Activated CD4-positive, CD25-positive, alpha-beta regulatory T cell (primary cell): Measurements from ENCODE around the gene HS3ST6.
"Not testable (repeated sequence)": the region's sequence is repeated elsewhere in the genome, so short reads cannot be mapped to it uniquely, and the experiment has no call there.

Source experiments
- DNase-seq, 4 experiments: peaks; one replicate each; lab custom pipeline; 2025; lab: John Stamatoyannopoulos, UW

Gene HS3ST6

GRCh38 chr16:1926271-1926670 is 8.1 kb upstream of the HS3ST6 start:
- no peak for DNase-seq

GRCh38 chr16:1924095-1924494 is 5.9 kb upstream of the HS3ST6 start:
- no peak for DNase-seq

DNA sequence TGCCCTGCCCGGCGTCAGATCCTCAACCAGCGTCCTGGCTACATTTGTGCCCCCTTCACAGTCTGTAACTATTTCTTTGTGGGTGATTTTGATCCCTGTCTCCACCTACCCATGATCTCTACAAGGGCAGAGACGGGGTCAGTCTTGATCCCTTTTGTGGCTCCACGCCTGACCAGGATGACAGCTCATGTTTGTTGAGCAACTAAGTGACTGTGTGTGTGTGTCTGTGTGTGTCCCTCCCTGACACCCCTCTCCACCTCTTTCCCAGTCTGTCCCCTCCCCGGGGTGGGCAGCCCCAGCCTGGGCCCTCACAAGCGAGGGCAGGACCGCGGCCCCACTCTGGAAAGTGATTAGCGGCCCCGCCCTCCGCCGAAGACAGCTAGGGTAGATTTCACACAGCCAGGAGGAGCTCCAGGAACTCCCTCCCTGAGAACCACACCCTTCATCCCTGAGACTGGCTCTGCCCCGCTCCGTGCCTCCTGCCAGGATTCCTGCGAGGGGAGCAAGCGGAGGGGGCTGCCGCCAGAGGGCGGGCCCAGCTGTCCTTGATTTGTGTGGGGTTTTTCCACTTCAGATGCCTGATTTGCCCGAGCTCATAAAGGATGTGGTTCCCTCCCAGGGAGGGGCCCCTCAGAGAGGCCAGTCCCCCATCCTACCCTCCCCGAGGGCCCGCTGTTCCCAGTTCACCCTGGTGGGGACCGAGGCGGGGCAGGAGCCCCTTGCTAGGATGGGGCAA is 5.3 kb upstream of the HS3ST6 start:
- DNase-seq = no peak

DNA sequence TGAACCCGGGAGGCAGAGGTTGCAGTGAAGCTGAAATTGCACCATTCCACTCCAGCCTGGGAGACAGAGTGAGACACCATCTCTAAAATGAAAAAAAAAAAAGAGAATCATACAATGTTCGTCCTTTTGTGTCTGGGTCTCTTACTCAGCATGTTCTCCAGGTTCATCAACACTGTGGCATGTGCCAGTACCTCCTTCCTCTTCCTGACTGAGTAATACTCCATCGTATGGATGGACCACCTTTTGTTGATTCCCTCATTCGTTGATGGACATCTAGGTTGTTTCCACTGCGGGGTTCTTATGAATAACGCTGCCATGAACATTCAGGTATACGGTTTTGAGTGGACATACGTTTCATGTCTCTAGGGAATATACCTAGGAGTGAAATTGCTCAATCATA is 4.1 kb upstream of the HS3ST6 start:
- DNase-seq = no peak

GRCh38 chr16:1920727-1921171 is 2.5 kb upstream of the HS3ST6 start:
- DNase-seq = no peak

DNA sequence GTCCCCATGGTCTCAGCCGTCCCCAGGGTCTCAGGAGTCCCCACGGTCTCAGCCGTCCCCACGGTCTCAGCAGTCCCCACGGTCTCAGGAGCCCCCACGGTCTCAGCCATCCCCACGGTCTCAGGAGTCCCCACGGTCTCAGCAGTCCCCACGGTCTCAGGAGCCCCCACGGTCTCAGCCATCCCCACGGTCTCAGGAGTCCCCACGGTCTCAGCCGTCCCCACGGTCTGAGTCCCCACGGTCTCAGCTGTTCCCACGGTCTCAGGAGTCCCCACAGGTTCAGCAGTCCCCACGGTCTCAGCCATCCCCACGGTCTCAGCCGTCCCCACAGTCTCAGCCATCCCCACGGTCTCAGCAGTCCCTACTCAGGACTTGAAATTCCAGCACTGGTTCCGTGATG is 1.9 kb upstream of the HS3ST6 start:
- not testable (repeated sequence) for DNase-seq

GRCh38 chr16:1919327-1919998 is 1.2 kb upstream of the HS3ST6 start:
- DNase-seq = no peak

GRCh38 chr16:1917665-1918350 is 407 bp downstream of the HS3ST6 start:
- DNase-seq = no peak

DNA sequence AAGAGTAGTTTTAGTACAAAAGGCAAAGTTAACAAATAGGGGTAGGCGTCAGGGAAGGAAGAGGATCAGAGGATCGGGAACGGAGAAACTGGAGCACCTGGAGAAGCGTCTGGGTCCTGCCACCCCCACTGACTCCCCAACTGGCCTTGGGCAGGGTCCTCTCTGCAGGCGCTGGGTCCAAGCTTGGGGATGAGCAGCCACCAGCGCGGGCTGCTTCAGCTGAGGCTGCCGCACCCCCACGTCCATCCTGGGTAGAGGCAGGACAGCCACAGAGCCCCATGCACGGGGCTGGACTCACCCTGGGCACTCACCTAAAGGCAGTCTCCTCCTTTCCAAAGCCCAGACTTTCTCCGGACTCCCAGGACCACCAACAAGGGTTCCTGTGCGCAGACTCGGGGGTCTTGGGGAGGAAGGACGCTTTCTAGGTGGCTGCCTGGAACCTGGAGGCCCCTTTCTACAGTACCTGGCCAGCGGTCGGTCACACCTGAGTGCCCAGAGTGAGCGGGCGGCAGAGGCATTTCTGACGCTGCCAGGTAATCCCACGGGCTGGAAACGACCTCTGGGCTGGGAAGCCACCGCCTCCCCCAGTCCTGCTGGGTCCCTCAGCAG is 1.1 kb downstream of the HS3ST6 start:
- no peak for DNase-seq

- DNase-seq = no peak
These were observed 1.6 kb downstream of the HS3ST6 start for GRCh38 chr16:1916640-1916990.

DNA sequence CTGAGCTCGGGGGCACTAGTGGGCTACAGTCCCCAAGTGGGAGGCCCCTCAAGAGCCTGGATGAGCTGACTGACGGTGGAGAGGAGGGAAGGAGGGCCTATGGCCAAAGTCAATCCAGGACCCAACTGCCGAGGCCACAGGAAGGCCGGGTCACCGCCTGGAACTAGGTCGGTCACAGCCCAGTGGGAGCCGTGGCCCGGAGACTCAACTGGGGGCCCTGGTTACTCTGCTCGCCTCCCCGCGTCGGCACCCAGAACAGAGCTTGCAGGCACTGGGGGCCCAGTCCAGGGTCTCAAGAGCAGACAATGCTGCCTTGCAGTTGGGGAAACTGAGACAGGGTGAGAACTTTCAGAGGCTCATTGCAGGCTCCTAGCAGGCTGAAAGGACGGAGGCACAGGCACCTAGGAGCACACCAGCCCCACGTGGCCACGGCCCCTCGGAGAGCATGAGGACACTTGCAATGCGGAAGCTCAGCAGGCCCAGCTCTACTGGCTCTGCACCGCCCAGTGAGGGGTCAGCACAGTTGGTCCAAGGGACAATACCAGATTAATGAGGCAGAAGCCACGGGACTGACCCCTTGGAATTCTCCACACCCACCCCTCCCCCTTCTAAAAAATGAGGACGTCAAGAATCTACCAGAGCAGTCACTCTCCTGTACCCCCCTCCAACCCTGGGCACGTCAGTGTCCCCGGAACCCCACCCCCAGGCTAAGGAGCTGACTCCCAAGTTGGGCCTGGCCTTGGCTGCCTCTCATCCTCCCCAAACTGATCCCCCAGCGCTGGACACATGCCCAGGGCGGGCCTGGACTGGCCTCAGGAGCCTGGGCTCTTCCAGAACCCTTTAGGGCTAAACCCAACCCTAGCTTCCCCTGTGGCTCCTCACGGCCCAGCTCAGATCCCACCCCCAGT is 2.2 kb downstream of the HS3ST6 start:
- DNase-seq = no peak

GRCh38 chr16:1914988-1915387 is 3.2 kb downstream of the HS3ST6 start:
- no peak for DNase-seq

DNA sequence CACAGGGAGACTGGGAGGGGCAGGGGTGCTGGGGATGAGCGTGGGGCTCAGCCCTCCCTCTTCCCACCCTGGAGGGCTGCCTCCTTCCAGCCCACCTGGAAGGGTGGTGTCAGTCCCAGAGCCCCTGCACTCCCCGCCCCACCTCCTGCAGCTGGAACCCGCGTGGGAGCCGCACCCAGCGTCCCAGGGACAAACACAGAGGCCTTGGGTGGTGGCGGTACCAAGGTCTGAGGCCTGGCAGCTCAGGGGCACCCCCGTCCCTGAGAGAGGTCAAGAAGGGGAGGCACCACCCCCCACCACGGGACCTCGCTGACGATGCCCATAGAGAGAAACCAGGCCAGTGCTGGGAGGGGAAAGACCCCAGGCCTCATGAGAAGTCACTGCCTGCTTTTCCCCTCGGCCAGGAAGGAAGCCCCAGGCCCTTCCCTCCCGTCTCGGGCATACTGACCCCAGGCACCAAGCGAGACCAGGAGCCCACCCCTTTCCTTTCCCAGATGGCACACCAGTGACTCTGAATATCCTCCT is 4.1 kb downstream of the HS3ST6 start:
- no peak for DNase-seq

DNA sequence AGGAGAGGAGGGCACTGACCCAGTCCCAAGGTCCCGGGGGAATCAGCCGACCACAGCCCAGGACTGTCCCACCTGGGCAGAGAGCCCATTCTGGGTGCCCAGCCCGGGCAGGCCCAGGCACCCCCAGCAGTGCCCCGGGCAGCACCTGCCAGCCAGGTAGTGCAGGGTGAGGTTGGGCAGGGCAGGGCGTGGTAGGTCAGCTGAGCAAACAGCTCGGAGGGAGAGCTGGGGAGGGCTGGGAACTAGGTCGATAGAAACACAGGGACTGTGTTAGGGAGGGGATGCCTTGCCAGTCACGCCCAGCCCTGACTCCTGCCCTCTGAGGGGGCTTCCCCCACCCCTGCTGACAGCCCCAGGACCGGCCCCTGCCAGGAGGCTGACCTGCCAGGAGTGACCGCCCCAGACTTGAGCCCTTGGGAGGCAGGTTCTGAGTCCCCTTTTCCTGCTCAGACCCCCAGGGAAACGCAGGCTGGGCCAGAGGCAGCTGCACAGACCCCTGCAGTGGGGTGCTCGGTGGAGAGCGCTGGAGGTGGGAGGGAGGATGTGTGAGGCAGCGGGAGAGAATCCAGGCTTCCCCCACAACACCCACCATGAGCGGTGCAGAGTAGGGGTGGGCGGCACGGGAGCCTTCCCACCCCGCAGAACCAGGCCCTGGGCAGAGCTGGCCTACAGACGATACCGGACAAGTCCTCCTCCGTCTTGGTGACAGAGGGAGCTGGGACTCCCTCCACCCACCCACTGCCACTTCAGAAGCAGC is 4.7 kb downstream of the HS3ST6 start:
- no peak for DNase-seq

- no peak for DNase-seq
These were observed 6.0 kb downstream of the HS3ST6 start for GRCh38 chr16:1912215-1912543.

DNA sequence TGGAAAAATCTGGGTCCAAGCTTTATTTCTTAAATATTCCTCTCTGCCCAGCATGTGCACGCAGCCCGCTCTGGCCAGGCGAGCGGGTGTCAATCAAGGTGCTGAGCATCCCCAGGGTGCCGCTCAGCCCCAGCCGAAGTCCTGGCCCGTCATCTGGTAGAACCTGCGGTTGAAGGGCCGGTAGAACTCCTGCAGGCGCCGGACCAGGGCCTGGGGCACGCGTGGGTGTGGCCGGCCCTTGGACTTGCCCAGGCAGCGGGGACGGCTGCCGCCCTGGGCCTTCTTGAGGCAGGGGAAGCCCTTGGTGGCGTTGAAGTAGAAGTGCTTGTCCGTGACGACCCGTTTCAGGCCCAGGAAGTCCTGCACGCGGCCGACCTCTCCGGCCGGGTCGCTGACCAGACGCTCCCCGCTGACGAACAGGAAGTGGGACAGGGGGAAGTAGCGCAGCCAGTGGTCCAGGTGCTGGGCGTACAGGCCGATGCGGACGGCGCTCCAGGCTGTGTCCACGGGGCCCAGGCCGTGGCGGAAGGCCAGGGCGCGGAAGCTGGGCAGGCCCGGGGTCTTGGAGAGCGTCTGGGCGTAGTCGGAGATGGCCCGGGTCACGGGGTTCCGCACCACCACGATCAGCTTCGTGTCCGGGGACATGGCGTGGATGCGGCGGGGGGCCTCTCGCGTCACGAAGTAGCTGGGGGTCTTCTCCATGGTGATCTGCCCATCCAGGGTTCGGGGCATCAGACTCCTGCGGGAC is 6.6 kb downstream of the HS3ST6 start:
- no peak for DNase-seq

- DNase-seq = no peak
These were observed 8.5 kb downstream of the HS3ST6 start for GRCh38 chr16:1909561-1910231.

DNA sequence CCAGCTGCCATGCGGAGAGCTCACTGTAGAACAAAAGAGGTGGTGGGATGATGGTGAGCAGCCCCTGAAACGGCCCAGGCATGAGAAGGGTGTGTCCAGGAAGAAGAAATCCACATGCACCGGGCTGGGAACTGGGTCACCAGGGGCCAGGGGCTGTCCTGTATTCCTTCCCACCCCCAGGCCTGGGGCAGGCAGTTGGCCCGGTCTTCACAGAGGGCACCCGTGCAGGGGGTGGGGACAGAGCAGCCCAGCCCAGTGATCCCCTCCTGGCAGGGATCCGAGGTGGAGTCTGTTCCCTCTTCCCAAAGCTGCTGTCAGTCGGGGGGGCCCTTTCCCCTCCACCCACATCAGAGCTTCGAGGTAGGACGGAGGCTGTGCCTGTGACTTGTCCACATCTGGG is 9.2 kb downstream of the HS3ST6 start:
- DNase-seq = no peak

- DNase-seq = no peak
These were observed 10.0 kb downstream of the HS3ST6 start for GRCh38 chr16:1908184-1908583.
